Measurements from ENCODE around the gene OR2H2.

Gene OR2H2

DNA sequence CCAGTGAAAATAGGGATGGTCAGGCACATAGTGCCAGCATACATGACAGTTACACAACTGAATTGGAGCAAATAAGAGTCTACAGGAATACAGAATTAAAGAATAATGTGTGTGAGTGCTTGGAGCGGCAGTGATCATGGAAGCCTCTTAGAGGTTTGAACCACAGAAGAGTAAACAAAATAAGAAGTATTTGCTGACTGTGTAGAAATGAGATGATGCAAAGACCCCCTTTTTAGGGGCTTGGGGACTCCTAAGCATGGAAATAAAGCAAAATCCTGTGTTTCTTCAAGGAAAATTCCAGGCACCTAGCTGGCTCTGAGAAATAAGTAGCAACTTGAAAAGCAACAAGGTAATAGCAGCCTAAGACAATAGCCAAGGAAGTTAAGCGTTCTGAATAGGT is 6.8 kb downstream of the OR2H2 start:
- no peak for DNase-seq (ENCODE audit: low spot score)

DNA sequence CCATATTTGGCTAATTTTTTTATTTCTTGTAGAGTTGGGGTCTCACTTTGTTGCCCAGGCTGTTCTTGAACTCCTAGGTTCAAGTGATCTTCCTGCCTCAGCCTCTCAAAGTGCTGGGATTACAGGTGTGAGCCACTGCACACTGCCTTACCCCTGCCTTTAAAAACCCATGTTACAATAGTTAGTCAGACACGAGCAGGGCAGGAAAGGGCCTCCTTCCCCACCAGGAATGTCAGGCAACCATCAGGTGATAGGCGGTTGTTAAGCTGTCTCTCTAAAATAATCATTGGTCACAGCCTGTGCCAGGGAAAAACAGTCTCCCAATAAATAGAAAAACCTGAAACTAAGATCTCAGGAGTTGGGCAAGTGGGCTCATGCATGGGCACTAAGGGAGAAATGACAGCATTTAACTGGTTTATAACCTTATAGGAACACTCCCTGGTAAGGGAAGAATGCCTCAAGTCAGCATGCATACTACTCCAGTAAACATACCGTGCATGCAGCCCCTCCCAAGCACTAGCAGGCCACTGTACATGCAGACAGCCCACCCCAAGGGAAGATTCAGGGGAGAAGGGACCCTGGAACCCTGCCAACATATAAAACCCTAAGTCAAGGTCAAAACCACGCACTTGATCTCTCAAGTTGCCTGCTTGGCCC is 8.4 kb downstream of the OR2H2 start:
- DNase-seq (ENCODE audit: low spot score) = no peak

- no peak for DNase-seq (ENCODE audit: low spot score)
Observed at GRCh38 chr6:29596381-29596900, 11.5 kb downstream of the OR2H2 start.

GRCh38 chr6:29597184-29597583 is 12.3 kb downstream of the OR2H2 start:
- DNase-seq (ENCODE audit: low spot score) = no peak

- DNase-seq (ENCODE audit: low spot score) = no peak
Observed at GRCh38 chr6:29598172-29598747, 13.3 kb downstream of the OR2H2 start.

- no peak for DNase-seq (ENCODE audit: low spot score)
Observed at GRCh38 chr6:29602564-29603361, 17.8 kb downstream of the OR2H2 start.

GRCh38 chr6:29603456-29603855 is 18.5 kb downstream of the OR2H2 start:
- no peak for DNase-seq (ENCODE audit: low spot score)

DNA sequence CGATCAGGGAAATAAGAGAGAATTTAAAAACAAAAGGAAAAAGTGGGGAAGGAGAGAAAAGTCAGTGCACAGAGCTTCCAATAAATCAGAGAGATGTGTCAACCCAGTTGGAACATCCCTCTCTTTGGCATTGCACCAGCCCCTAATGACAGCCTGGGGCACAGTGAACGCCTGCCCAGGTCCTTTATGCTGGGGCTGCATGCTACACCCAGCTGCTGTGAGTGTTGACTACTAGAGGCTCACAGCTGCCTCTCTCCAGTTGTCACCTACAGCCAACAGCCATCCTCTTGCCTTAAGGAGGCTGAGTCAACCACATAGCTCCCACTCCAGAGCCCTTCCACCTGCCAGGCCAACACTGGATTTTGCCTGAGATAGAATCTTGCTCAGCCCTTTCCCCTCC is 19.0 kb downstream of the OR2H2 start:
- DNase-seq (ENCODE audit: low spot score) = no peak

- no peak for DNase-seq (ENCODE audit: low spot score)
Observed at GRCh38 chr6:29608131-29608530, 23.2 kb downstream of the OR2H2 start.

DNA sequence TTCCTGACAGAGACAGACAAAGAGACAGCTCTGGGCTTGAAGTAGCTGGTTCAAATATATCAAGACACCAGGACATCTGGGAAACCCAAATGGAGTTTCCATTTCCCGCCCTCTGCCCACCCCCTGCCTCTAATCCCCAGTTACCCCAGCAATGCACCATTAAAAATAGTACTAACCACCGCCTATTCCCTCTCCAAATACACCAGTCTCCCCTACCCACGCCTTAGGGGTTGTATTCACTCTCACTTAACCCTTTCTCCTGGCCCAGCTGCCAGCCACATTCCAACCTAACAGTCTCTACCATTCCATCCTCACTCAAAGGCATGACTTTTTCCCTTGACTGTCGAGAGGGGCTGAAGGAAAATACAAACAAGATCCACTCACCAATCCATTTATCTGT is 25.6 kb downstream of the OR2H2 start:
- DNase-seq (ENCODE audit: low spot score) = no peak

- DNase-seq (ENCODE audit: low spot score) = no peak
Observed at GRCh38 chr6:29611426-29611825, 26.5 kb downstream of the OR2H2 start.

DNA sequence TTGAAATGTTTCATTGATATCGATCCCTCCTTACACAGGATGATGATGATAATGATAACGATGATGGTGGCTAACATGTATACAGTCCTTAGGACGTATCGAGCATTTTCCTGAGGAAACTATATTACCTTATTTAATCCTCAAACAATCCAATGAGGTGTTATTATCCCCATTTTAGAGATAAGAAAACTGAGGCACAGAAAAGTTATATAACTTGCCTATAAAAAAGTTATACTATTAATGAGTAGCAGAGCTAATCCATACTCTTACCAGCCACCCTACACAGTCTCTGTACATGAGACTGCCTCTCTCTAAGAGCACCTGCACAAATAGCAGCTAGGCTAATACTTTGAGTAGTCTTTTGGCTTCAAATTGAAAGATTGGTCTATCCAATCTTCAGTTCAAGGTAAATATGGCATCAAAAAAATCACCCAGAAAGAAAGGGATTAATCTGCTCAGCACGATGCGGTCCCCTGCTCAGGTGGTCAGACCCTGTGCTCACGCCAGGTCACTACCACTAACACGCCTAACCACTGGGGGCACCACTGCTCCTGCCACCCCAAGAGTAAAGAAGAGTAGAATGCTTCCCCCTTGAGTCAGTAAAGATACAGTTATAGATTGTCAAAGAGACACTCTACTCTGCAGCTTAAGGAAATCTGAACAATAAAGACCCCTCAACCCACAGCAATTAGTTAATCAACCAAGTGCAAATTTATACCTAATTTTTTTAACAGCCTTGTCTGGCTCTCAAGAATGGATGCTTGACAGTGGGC is 33.0 kb downstream of the OR2H2 start:
- no peak for DNase-seq (ENCODE audit: low spot score)

DNA sequence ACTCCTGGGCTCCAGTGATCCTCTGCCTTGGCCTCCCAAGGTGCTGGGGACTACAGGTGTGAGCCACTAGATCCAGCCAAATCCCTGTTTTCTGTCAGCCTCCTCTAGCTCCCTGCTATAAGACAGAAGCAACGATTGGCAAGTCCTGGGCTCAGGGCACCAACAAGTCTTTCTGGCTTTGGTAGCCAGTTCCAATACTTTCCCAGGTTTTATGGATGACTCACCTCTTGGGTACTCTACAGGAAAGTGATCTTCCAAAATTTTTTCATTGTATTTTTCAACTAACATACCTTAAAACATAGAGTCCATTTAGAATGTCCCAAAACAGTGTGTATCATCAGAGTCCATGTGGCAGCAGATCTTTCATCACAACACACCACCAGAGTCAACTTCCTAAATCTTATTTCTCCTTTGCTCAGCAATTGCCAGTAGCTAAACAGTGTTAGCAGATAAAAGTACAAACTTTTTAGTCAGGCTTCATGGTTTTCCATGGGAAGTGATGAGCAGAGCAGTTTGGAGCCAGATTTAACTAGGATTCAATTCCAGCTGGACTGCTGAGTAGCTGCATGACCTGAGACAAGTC is 34.7 kb downstream of the OR2H2 start:
- no peak for DNase-seq (ENCODE audit: low spot score)

DNA sequence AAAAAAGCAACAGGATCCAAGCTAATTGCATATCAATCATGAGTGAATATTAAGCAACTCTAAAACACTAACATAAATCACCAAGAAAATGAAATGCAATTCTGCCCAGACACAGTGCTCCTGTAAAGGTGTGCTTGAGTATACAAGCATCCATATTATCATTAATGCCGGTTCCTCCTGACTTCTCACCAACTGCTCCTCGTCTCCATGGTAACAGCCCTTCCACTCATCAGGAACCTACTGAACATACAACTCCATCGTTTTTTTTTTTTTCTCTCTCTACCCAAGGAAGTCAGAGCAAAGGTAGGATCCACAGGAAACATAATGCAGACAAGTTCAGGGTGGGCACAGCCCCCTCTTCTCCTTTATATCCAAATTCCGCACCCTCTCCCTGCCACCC is 35.7 kb downstream of the OR2H2 start:
- DNase-seq (ENCODE audit: low spot score) = no peak

DNA sequence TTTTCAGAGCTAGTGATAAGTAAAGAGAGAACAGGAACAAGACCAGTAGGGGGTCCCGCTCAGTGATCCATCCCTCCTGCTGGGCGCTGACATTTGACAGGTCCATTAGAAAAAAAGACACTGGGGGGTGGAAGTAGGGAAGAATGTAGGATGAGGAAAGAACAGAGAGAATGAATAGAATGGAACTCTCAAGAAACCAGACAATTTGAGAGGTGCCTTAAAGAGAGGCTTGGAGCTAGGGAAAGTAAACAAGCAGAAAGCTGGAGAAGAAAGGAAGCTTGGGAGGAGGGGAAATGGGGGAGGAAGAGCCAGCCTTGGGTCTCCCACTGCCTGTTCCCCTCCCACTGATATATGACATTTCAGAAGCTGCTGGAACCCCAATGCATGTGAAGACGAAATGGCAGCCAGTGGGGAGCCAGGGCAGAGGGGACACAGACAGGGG is 39.6 kb downstream of the OR2H2 start:
- no peak for DNase-seq (ENCODE audit: low spot score)

GRCh38 chr6:29625337-29625930 is 40.5 kb downstream of the OR2H2 start:
- no peak for DNase-seq (ENCODE audit: low spot score)

- DNase-seq (ENCODE audit: low spot score) = no peak
Observed at GRCh38 chr6:29626948-29627754, 42.2 kb downstream of the OR2H2 start.

- DNase-seq (ENCODE audit: low spot score) = peak; percentile 31
Observed at GRCh38 chr6:29627755-29628418, 43.0 kb downstream of the OR2H2 start.

GRCh38 chr6:29628419-29629281 is 43.7 kb downstream of the OR2H2 start:
- peak; percentile 84 for DNase-seq (ENCODE audit: low spot score)
